GM12873 (cell line): ENCODE measurements around the gene UGP2.

Experiments used
- TF ChIP-seq, protein P1 (sequence below): IDR thresholded peaks from 2 replicates; pipeline ENCODE4 v1.5.1; 2012; ENCODE audit warnings: low read depth, mild to moderate bottlenecking, moderate library complexity, low read length, control low read depth; ENCODE audit not compliant: insufficient read depth; ENCODE audit errors: missing control alignments

Gene UGP2

GRCh38 chr2:63881205-63881604 lies 39.5 kb downstream of the UGP2 start:
- TF ChIP-seq, protein P1, sequence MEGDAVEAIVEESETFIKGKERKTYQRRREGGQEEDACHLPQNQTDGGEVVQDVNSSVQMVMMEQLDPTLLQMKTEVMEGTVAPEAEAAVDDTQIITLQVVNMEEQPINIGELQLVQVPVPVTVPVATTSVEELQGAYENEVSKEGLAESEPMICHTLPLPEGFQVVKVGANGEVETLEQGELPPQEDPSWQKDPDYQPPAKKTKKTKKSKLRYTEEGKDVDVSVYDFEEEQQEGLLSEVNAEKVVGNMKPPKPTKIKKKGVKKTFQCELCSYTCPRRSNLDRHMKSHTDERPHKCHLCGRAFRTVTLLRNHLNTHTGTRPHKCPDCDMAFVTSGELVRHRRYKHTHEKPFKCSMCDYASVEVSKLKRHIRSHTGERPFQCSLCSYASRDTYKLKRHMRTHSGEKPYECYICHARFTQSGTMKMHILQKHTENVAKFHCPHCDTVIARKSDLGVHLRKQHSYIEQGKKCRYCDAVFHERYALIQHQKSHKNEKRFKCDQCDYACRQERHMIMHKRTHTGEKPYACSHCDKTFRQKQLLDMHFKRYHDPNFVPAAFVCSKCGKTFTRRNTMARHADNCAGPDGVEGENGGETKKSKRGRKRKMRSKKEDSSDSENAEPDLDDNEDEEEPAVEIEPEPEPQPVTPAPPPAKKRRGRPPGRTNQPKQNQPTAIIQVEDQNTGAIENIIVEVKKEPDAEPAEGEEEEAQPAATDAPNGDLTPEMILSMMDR: no peak

- TF ChIP-seq, protein P1: no peak
Observed at GRCh38 chr2:63882395-63883105, 40.9 kb downstream of the UGP2 start.

DNA sequence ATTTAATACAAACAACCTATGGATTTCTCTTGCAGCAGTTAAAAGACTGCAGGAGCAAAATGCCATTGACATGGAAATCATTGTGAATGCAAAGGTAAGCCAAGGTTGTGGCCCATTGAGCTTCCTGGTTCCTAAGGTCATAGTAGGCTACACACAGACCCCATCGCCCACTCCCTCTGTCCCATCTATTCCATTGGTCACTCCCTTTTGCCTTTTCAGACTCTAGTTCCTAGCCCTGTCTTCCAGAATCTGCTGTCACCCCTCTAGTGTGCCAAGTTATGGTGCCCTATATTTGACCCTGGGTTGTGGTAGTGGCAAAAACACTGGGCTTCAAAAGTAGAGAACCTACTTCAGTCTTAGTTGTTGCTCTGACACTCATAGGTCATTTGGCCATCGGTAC lies 44.7 kb downstream of the UGP2 start:
- TF ChIP-seq, protein P1: no peak

DNA sequence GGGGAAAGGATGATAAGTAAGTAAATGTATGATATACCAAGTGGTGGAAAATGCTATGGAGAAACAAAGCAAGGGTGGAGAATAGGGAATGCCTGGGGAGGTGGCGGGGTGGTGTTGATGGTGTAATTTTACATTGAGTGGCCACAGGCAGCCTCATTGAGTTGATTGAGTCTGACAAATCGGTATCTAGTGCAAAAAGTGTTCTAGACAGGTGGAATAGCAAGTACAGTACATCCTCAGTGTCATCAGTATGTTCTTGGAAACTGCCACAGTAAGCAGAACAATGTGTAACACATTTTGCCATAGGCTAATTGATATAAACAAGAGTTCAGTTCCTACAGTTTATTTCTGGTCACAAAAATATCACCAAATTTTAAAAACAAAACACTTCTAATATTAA lies 46.4 kb downstream of the UGP2 start:
- TF ChIP-seq, protein P1: no peak

GRCh38 chr2:63888490-63889402 lies 47.0 kb downstream of the UGP2 start:
- TF ChIP-seq, protein P1: peak; percentile 73

DNA sequence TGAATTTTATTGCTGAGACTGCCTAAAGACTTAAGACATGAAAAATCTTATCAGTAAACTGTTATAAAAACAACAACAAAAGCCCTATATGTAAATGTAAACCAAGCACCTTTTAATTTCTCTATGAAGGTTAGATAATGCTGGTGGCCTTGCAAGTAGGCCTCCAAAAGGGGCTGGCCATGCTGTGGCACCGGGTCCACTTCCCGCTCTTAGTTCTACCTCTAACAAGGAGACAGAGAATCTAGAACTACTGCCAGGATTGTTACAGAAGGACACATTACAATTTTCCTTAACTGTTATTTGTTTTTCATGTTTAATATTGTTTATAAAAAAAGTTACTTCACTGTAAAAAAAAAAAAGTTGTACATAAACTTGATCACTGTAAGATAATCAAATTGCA lies 49.0 kb downstream of the UGP2 start:
- TF ChIP-seq, protein P1: no peak

GRCh38 chr2:63891488-63892030 lies 49.9 kb downstream of the UGP2 start:
- TF ChIP-seq, protein P1: no peak
